Mesenchymal stem cell (in vitro differentiated cells and primary cell): ENCODE results near the gene ITIH1.

Source experiments
- DNase-seq: peaks from one replicate; pipeline ENCODE4 v3.0.0-alpha.2; 2013
- H2AFZ ChIP-seq: one replicate; pipeline ENCODE4 v1.6.1; 2013; ENCODE audit warnings: low read depth, mild to moderate bottlenecking, control low read depth, inconsistent platforms, low read length, moderate library complexity
- H2AK5ac ChIP-seq: 2 replicates; pipeline ENCODE4 v1.6.1; 2013; ENCODE audit warnings: low read length, moderate library complexity, mild to moderate bottlenecking, inconsistent platforms; ENCODE audit not compliant: severe bottlenecking
- H2BK120ac ChIP-seq: one replicate; pipeline ENCODE4 v1.6.1; 2013; ENCODE audit warnings: low read depth, mild to moderate bottlenecking, inconsistent platforms, low read length, moderate library complexity
- H2BK12ac ChIP-seq, 2 experiments: one replicate each; pipeline ENCODE4 v1.6.1; 2013; ENCODE audit warnings: inconsistent platforms in 2 of 2, low read length in 2 of 2, mild to moderate bottlenecking in 2 of 2, moderate library complexity in 2 of 2, control low read depth in 1 of 2
- H2BK15ac ChIP-seq: one replicate; pipeline ENCODE4 v1.6.1; 2013; ENCODE audit warnings: mild to moderate bottlenecking, low read depth, inconsistent platforms; ENCODE audit not compliant: poor library complexity, severe bottlenecking
- H2BK5ac ChIP-seq: 2 replicates; pipeline ENCODE4 v1.6.1; 2013; ENCODE audit warnings: low read depth, mild to moderate bottlenecking, low read length, control low read depth, inconsistent platforms; ENCODE audit not compliant: poor library complexity, severe bottlenecking
- H3K14ac ChIP-seq, 2 experiments: one replicate each; pipeline ENCODE4 v1.6.1; 2013; ENCODE audit warnings: inconsistent platforms in 2 of 2, low read length in 2 of 2, control low read depth in 1 of 2, mild to moderate bottlenecking in 1 of 2, moderate library complexity in 1 of 2
- H3K18ac ChIP-seq, 2 experiments: one replicate each; pipeline ENCODE4 v1.6.1; 2013; ENCODE audit warnings: inconsistent platforms in 2 of 2, low read length in 2 of 2, control low read depth in 1 of 2, low read depth in 1 of 2, mild to moderate bottlenecking in 1 of 2
- H3K23ac ChIP-seq, 2 experiments: one replicate each; pipeline ENCODE4 v1.6.1; 2013; ENCODE audit warnings: inconsistent platforms in 2 of 2, low read length in 2 of 2, mild to moderate bottlenecking in 2 of 2, moderate library complexity in 2 of 2, control low read depth in 1 of 2
- H3K27ac ChIP-seq: 2 replicates; pipeline ENCODE4 v1.5.1; 2013; ENCODE audit warnings: mild to moderate bottlenecking, moderate library complexity, low read length, control low read depth, inconsistent platforms; ENCODE audit not compliant: poor library complexity, severe bottlenecking
- H3K27me3 ChIP-seq, 2 experiments: 2 replicates each; pipeline versions ENCODE4 v1.6.1 to v1.7.0; 2013; ENCODE audit warnings: low read length in 2 of 2, mild to moderate bottlenecking in 2 of 2, moderate library complexity in 2 of 2, control low read depth in 1 of 2, inconsistent platforms in 1 of 2; ENCODE audit not compliant: control insufficient read depth in 1 of 2, insufficient read depth in 1 of 2
- H3K36me3 ChIP-seq, 2 experiments: 2 replicates each; pipeline versions ENCODE4 v1.6.1 to v1.7.0; 2013; ENCODE audit warnings: low read length in 2 of 2, control low read depth in 1 of 2, inconsistent platforms in 1 of 2, low read depth in 1 of 2, mild to moderate bottlenecking in 1 of 2; ENCODE audit not compliant: insufficient read depth in 2 of 2, control insufficient read depth in 1 of 2
- H3K4ac ChIP-seq, 2 experiments: one replicate each; pipeline ENCODE4 v1.6.1; 2013; ENCODE audit warnings: inconsistent platforms in 2 of 2, low read length in 2 of 2, mild to moderate bottlenecking in 2 of 2, moderate library complexity in 2 of 2, control low read depth in 1 of 2, low read depth in 1 of 2
- H3K4me1 ChIP-seq: 2 replicates; pipeline ENCODE4 v1.6.1; 2013; ENCODE audit warnings: low read depth, low read length, control low read depth; ENCODE audit not compliant: control insufficient read depth, insufficient read depth
- H3K4me2 ChIP-seq: 2 replicates; pipeline ENCODE4 v1.6.1; 2013; ENCODE audit warnings: low read length, mild to moderate bottlenecking, inconsistent platforms; ENCODE audit not compliant: poor library complexity, severe bottlenecking
- H3K4me3 ChIP-seq, 2 experiments: 2 replicates each; pipeline versions ENCODE4 v1.5.1 to v1.7.0; 2013; ENCODE audit warnings: low read length in 2 of 2, mild to moderate bottlenecking in 2 of 2, control low read depth in 1 of 2, low read depth in 1 of 2; ENCODE audit not compliant: insufficient read depth in 1 of 2
- H3K79me1 ChIP-seq: replicated peaks from 2 replicates; pipeline ENCODE4 v1.6.1; 2013; ENCODE audit warnings: mild to moderate bottlenecking, control low read depth, low read length, inconsistent platforms; ENCODE audit not compliant: poor library complexity, severe bottlenecking
- H3K9ac ChIP-seq: 2 replicates; pipeline ENCODE4 v1.7.0; 2013; ENCODE audit warnings: mild to moderate bottlenecking, low read length, moderate library complexity
- H3K9me3 ChIP-seq: 2 replicates; pipeline ENCODE4 v1.7.0; 2013; ENCODE audit warnings: mild to moderate bottlenecking, low read length; ENCODE audit not compliant: control insufficient read depth
- H4K8ac ChIP-seq: one replicate; pipeline ENCODE4 v1.6.1; 2013; ENCODE audit warnings: inconsistent platforms, mild to moderate bottlenecking, low read length, moderate library complexity
- H4K91ac ChIP-seq: one replicate; pipeline ENCODE4 v1.6.1; 2013; ENCODE audit warnings: mild to moderate bottlenecking, low read length, inconsistent platforms
- WGBS: methylation state at CpG from one replicate; pipeline ENCODE4 v1.1.7; 2013; ENCODE audit warnings: mixed read lengths; 5-methylcytosine and 5-hydroxymethylcytosine counted together

ITIH1 gene

DNA sequence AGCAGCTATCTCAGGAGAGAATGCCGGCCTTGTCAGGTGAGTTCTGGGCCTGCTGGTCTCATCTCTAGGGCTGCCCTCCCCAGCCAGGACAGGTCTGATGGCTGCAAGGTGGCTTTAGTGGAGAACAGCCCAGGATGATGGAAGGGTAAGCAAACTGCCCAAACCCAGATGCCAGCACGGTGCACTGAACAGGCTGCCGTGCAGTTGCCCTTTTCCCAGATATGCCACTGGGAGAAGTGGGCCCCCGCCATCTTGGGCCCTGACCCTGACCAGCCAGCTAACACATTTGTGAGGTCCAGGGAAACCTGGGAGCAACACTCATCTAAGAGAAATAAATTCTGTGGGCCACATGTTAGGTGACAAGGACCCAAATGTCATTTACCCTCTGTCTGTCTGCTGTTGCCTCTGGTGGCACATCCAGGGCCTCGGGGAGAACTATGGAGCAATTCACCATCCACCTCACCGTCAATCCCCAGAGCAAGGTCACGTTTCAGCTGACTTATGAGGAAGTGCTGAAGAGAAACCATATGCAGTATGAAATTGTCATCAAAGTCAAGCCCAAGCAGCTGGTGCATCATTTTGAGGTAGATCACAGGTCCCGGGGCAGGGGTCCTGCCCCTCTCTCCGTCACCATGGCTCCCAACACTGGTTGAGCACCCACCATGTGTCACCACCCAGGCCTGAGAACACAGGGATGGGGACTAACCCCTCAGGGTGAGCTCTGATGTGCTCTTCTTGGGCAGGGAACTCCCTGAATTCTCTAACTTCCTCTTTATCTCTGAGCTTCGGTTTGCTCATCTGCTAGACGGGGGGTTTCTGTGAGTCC is 1.8 kb downstream of the ITIH1 start:
- no peak overlapping the region for H2BK15ac ChIP-seq
- no peak overlapping the region for H2AK5ac ChIP-seq
- H2BK5ac ChIP-seq = no peak overlapping the region
- H3K36me3 ChIP-seq = no peaks in the 10 kb centered on the region
- no peak overlapping the region for H2AFZ ChIP-seq
- H3K9me3 ChIP-seq = no peaks in the 10 kb centered on the region
- H2BK12ac ChIP-seq = no peak overlapping the region
- peaks cover 54 to 64% of the 10 kb centered on the region in 2 experiments for H3K27me3 ChIP-seq
- H3K18ac ChIP-seq = no peak overlapping the region
- peaks cover 2% of the 10 kb centered on the region for H3K4me1 ChIP-seq
- H3K4ac ChIP-seq = no peak overlapping the region
- H3K4me2 ChIP-seq = no peak overlapping the region
- no peaks in the 10 kb centered on the region for H3K79me1 ChIP-seq
- no peak overlapping the region for H3K9ac ChIP-seq
- H3K23ac ChIP-seq = no peak overlapping the region
- H2BK120ac ChIP-seq = no peak overlapping the region
- DNase-seq = no peak
- H3K27ac ChIP-seq = no peak overlapping the region
- WGBS = 84% methylated on average over 11 of the region's 11 CpGs
- no peak overlapping the region for H3K14ac ChIP-seq
- no peak overlapping the region for H4K8ac ChIP-seq
- no peak overlapping the region for H4K91ac ChIP-seq
- H3K4me3 ChIP-seq = no peak overlapping the region

- WGBS = 80% methylated on average over 6 of the region's 8 CpGs
- H3K27ac ChIP-seq = no peak overlapping the region
These were observed 2.6 kb downstream of the ITIH1 start for GRCh38 chr3:52779837-52780585.

DNA sequence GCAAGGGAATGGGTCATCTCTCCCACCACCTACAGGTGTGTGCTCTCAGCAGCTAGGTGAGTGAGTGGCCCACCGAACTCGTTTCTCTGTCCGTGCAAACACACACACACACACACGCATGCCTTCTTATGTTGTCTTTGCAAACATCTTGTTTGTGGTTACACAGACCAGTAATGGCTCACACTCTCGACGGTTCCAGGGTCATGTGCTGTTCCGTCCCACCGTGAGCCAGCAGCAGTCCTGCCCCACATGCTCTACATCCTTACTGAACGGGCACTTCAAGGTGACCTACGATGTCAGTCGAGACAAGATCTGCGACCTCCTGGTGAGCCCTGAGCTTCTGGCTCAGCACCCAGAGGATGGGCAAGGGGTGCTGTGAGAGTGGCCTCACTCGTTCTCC is 4.3 kb downstream of the ITIH1 start:
- WGBS = 81% methylated on average over 13 of the region's 13 CpGs
- no peak overlapping the region for H2BK12ac ChIP-seq

More at GRCh38 chr3:52779837-52780585, 2.6 kb downstream of the ITIH1 start:
- no peak overlapping the region for H3K14ac ChIP-seq
- no peak for DNase-seq
- H2BK5ac ChIP-seq = no peak overlapping the region
- H3K79me1 ChIP-seq = no peaks in the 10 kb centered on the region
- no peak overlapping the region for H3K23ac ChIP-seq
- H3K4me3 ChIP-seq = no peak overlapping the region
- H4K91ac ChIP-seq = no peak overlapping the region
- no peak overlapping the region for H3K4ac ChIP-seq
- H2BK15ac ChIP-seq = no peak overlapping the region
- no peaks in the 10 kb centered on the region for H3K36me3 ChIP-seq
- no peak overlapping the region for H3K18ac ChIP-seq
- H3K4me1 ChIP-seq = peaks cover 2% of the 10 kb centered on the region
- no peak overlapping the region for H3K4me2 ChIP-seq
- no peak overlapping the region for H2BK12ac ChIP-seq
- no peaks in the 10 kb centered on the region for H3K9me3 ChIP-seq
- H3K27me3 ChIP-seq = peaks cover 55 to 67% of the 10 kb centered on the region in 2 experiments
- no peak overlapping the region for H2AFZ ChIP-seq
- H2AK5ac ChIP-seq = no peak overlapping the region
- H4K8ac ChIP-seq = no peak overlapping the region
- no peak overlapping the region for H2BK120ac ChIP-seq
- H3K9ac ChIP-seq = no peak overlapping the region

More for the DNA sequence above, 4.3 kb downstream of the ITIH1 start:
- no peak overlapping the region for H3K23ac ChIP-seq
- H4K91ac ChIP-seq = no peak overlapping the region
- H3K27ac ChIP-seq = no peak overlapping the region
- H3K4me3 ChIP-seq = no peak overlapping the region
- no peak overlapping the region for H2AK5ac ChIP-seq
- H2BK120ac ChIP-seq = no peak overlapping the region
- H3K79me1 ChIP-seq = no peaks in the 10 kb centered on the region
- H3K4me2 ChIP-seq = no peak overlapping the region
- H3K9ac ChIP-seq = no peak overlapping the region
- peaks cover 2% of the 10 kb centered on the region for H3K4me1 ChIP-seq
- H3K9me3 ChIP-seq = no peaks in the 10 kb centered on the region
- no peak overlapping the region for H3K4ac ChIP-seq
- H4K8ac ChIP-seq = no peak overlapping the region
- no peak overlapping the region for H2BK5ac ChIP-seq
- H2BK15ac ChIP-seq = no peak overlapping the region
- no peak overlapping the region for H2AFZ ChIP-seq
- DNase-seq = no peak
- no peak overlapping the region for H3K18ac ChIP-seq
- H3K27me3 ChIP-seq = peaks cover 58 to 70% of the 10 kb centered on the region in 2 experiments
- H3K36me3 ChIP-seq = no peaks in the 10 kb centered on the region
- no peak overlapping the region for H3K14ac ChIP-seq
